Stimulated activated naive CD4-positive, alpha-beta T cell (primary cell): ENCODE data around the gene MAJIN.
A peak's percentile ranks its signal among the peaks of the same experiment; 100 is the strongest.

Source experiments
- DNase-seq, 6 experiments: peaks; one replicate each; lab custom pipeline; 2025; lab: John Stamatoyannopoulos, UW

The MAJIN gene

GRCh38 chr11:64932324-64932723 lies 39.6 kb downstream of the MAJIN start:
- no peak for DNase-seq

GRCh38 chr11:64931290-64931689 lies 40.6 kb downstream of the MAJIN start:
- no peak for DNase-seq

DNA sequence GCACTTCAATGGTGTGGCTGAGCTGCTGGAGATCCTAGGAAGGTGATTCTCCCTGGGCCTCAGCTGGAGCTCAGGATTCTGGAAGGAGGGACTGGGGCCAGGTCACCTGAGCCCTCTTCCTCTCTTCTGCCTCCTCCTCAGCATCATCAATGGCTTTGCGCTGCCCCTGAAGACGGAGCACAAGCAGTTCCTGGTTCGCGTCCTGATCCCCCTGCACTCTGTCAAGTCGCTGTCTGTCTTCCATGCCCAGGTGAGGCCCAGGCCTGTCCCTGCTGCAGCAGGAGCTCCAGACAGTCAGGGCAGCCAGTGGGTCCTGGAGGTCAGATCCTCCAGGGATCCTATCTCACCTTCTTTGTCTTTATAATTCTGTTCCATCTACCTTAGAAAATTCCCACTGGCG lies 41.6 kb downstream of the MAJIN start:
- no peak for DNase-seq

GRCh38 chr11:64929625-64930024 lies 42.3 kb downstream of the MAJIN start:
- DNase-seq: no peak

GRCh38 chr11:64928957-64929356 lies 43.0 kb downstream of the MAJIN start:
- DNase-seq: no peak

- no peak for DNase-seq
Observed at GRCh38 chr11:64926689-64927088, 45.2 kb downstream of the MAJIN start.

GRCh38 chr11:64925536-64926436 lies 46.1 kb downstream of the MAJIN start:
- DNase-seq: no peak

GRCh38 chr11:64924910-64925284 lies 47.0 kb downstream of the MAJIN start:
- DNase-seq: no peak

DNA sequence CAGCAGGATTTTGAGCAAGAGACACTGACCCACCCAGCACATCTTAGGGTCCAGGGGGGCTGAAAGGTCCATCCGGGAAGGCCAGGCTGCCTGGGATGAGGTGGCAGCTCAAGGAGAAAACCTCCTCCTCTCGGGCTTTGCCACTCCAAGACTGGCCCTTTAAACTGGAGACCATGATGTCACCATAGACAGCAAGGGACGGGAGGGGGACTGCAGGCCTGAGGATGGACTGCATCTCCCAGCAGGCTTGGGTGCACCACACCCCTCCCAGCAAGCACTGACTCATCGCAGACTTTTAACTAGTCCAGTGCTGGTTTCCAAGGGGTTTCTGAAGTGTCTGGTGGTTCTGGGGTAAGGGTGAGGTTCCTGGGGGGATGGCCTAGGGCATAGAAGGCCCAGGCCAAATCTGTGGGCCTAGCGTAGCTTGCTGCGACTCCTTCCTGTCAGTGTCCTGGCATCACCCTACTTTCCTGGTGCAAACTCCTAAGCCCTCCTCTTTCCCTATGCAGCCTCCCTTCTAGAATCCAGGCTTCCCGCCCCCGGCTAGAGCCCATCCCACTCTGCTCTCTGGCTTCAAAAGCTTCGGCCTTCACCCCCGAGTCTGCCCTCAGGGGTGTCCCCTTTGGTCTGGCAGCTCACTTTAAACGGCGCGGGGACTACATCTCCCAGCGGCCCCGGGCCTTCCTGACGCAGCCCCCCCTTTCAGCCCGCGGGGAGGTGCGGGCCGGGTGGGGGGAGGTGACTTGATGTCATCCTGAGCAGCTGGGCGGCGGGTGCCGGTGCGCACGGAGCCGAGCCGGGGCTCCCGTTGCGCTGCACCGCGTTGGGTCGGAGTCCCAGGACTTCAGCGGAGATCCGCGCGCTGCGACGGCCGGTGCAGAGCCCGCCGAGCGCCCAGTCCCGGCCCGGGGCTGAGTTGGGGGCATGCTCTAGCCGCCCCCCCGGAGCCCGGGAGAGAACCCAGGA lies 47.7 kb downstream of the MAJIN start, which contains the start of gene PPP2R5B:
Gene PPP2R5B (plus strand): TSS at position 746 of the 966 bp plus-strand sequence. CDS start 1,046 bp downstream, outside the sequence.
- peak; percentile 80 to 89 (median 86) for DNase-seq

DNA sequence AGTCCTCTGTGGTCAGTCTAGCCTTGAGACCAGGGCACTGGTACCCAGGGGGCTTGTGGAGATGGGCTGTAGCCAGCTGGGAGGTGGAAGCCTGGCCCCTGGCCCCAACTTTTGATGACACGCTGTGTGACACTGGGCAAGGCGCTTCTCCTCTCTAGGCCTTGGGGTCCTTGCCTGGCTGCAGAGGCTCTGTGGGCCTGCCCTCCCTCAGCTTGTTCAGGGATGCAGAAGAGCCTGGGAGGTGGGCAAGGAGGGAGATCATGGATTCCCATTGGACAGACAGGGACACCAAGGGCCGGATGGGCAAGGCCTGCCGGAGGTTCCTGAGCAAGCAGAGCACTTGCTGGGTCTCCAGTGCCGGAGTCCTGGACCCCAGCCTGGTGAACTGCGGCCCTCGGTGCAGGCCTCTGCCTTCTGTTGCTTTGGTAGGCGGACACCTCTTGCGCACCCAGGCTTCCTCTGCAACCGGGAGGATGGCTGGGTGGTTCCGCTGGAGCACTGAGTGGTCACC lies 48.7 kb downstream of the MAJIN start:
- no peak for DNase-seq

GRCh38 chr11:64921384-64921783 lies 50.5 kb downstream of the MAJIN start:
- no peak for DNase-seq

DNA sequence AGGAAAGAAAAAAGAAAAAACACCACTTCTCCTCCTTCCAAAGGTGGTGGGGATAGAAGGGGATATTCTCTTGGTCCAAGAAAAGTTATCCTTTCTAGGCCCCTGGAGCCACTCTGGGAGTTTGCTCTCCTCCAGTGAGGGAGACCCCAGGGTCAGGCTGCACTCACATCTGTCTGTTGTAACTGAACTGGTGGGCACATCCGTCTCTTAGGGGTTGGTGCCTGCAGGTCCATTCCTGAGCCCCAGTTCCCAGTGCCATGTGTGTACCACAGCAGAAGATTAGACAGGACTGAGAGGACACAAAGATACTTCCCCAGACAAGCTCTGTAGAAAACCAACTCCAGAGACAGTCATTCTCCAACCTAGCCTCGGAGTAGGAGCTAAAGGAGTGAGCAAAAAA lies 51.8 kb downstream of the MAJIN start:
- no peak for DNase-seq

DNA sequence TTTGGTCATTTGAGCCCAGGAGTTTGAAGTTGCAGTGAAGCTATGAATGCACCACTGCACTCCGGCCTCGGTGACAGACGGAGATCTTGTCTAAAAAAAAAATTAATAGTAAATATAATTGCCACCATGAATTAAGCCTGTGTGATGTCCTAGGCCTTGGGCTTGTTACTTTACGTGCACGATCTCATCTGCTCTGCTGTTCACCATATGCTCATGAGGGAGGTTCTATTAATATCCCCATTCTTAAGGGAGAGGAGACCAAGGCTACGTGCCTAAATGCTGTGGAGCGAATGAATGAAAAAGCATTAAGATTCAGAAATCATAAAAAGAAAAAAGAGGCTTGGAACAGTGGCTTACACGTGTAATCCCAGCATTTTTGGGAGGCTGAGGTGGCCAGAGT lies 52.3 kb downstream of the MAJIN start:
- no peak for DNase-seq

DNA sequence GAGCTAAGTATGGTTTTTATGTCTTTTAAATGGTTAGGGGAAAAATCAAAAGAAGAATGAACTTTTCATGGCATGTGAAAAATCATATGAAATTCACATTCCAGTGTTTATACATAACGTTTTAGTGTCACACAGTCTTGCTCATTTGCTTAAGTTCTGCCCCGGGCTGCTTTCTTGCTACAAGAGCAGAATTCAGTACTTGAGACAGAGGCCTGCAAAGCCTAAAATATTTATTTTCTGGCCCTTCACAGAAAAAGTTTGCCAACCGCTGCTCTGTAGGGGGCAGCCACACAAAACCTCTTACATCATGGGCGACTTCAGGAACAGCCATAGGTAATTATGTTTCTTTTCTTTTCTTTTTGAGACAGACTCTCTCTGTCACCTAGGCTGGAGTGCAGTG lies 53.9 kb downstream of the MAJIN start:
- DNase-seq: no peak

DNA sequence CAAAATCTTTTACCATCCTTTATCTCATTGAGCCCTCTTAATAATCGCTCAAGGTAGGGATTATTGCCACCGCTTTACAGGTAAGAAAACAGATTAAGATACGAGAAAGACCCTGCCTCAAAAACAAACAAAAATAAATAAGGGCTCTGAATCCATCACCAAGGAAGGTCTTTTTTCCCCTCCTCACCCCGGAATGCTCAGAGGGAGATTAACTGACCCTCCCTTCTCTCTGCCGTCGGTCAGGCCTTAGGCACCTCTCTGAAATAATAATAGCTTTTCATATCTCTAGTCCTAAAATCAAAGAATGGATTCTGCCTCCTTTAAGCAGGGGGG lies 54.3 kb downstream of the MAJIN start:
- DNase-seq: no peak

DNA sequence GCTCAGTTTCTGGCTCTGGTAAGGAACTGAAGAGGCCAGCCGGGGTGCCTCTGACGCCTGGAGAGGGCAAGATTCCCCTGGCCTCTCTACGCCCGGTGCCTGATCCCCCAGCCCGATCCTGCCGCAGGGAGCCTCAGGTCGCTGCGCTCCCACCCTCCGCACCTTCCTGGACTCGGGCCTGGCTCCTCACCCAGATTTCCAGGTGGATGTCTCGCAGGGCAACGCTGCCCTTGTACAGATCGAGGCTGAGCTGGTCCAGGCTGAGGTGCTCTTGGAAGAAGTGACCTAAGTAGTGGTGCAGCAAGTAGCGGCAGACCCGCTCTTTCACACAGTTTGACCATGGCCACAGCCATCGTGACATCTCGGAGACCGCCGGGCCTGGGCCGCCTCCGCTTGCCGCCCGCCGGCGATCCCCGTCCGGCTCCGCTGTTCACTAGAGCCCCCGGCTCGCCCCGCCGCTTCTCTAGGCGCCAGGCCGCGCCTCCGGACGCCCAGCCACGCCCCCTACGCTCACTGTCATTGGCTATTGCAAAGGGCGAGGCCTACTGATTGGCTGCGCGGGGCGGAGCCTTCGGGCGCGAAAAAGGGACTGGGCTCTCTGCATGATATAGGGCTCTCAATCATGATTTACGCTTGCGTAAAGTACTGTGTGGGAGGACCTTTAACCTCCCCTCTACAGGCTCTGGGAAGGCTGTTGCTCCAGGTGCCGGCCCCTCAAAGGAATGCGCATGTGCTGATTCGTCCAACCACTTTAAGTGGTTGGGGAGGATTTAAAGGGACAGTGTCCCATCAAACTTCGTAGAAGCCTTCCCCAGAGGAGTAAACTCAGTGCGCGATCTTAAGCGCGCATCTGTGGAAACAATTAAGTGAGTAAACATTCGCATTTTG lies 54.9 kb downstream of the MAJIN start, which contains the start of gene ATG2A:
Gene ATG2A (minus strand): TSS at position 435 of the 888 bp plus-strand sequence. CDS start 74 bp downstream, at position 361.
- DNase-seq: peak; percentile 95 to 99 (median 98)

- DNase-seq: peak in 3 of 6 experiments; percentile 26 to 53 (median 30)
Observed at GRCh38 chr11:64916040-64916774, 55.7 kb downstream of the MAJIN start.

- DNase-seq: no peak
Observed at GRCh38 chr11:64915376-64915887, 56.5 kb downstream of the MAJIN start.

GRCh38 chr11:64914123-64914522 lies 57.8 kb downstream of the MAJIN start:
- no peak for DNase-seq

GRCh38 chr11:64913171-64913727 lies 58.7 kb downstream of the MAJIN start:
- DNase-seq: no peak
